GM18502 (cell line): ENCODE data around the gene CD46.

ENCODE experiments used
- ATAC-seq: cut with Tn5 transposase; IDR thresholded peaks from one replicate; pipeline ENCODE4 v1.9.1; 2021; ENCODE audit warnings: mild to moderate bottlenecking; ENCODE audit not compliant: unreplicated experiment, poor library complexity

Gene CD46

GRCh38 chr1:207841901-207842300 is 90.0 kb downstream of the CD46 start:
- no peak for ATAC-seq

GRCh38 chr1:207842506-207842905 is 90.7 kb downstream of the CD46 start:
- no peak for ATAC-seq

- ATAC-seq = no peak
These were observed 92.5 kb downstream of the CD46 start for GRCh38 chr1:207844371-207844770.
